Right lobe of liver (tissue), 4 donors: ENCODE data around the gene AP1B1.

Experiments
- POLR2A ChIP-seq: fragments of 450-650 bp; IDR thresholded peaks from one replicate; pipeline ENCODE4 v1.6.1; 2017; ENCODE audit warnings: antibody characterized with exemption, mild to moderate bottlenecking
- TF ChIP-seq, protein P1 (sequence below), 4 donors: fragments of 200-600 bp in 3 of 4; fragments of 450-650 bp in 1 of 4; IDR thresholded peaks; one replicate each; pipeline versions ENCODE4 v1.5.1 to v1.8.0; 2016 to 2022; ENCODE audit warnings: antibody characterized with exemption in 4 of 4, mild to moderate bottlenecking in 2 of 4
- donor health status: DM: no; HTN: no; CAD: no.
- donor health status: DM: no; HTN: no; CAD: no.
- donor health status: DM: no; HTN: yes; CAD: no.

DNA sequence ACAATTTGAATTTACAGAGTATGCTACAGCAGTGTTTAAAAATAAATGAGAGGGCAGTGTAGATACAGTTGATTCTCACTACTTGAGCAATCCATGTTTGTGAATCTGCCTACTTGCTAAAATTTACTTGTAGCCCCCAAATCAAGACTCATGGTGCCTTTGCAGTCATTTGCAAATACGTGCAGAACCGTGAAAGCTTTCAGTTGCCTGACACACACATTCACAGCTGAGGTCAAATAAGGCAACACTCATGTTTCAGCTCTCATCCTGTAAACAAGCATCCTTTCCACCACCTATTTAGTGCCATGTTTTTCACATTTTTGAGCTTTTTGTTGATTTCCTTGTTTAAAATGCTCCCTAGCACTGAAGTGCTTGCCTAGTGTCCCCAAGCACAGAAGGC is 40.3 kb downstream of the AP1B1 start:
- no peak for TF ChIP-seq POLR2A
- TF ChIP-seq, protein P1, sequence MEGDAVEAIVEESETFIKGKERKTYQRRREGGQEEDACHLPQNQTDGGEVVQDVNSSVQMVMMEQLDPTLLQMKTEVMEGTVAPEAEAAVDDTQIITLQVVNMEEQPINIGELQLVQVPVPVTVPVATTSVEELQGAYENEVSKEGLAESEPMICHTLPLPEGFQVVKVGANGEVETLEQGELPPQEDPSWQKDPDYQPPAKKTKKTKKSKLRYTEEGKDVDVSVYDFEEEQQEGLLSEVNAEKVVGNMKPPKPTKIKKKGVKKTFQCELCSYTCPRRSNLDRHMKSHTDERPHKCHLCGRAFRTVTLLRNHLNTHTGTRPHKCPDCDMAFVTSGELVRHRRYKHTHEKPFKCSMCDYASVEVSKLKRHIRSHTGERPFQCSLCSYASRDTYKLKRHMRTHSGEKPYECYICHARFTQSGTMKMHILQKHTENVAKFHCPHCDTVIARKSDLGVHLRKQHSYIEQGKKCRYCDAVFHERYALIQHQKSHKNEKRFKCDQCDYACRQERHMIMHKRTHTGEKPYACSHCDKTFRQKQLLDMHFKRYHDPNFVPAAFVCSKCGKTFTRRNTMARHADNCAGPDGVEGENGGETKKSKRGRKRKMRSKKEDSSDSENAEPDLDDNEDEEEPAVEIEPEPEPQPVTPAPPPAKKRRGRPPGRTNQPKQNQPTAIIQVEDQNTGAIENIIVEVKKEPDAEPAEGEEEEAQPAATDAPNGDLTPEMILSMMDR (IDR thresholded peaks at IDR 0.05): no peak
